ENCODE results near the gene AOPEP. TPM values are rescaled to one million over a fixed set of nuclear protein-coding genes. Genes with fewer than 3 reads are reported as not detected.

The AOPEP gene
- total and polyA plus RNA-seq, 9 of the 15 experiments (the other 6 are each of a cell fraction or from before 2014, with no cell fraction given): 4.5 to 19.3 (median 13.5) TPM

DNA sequence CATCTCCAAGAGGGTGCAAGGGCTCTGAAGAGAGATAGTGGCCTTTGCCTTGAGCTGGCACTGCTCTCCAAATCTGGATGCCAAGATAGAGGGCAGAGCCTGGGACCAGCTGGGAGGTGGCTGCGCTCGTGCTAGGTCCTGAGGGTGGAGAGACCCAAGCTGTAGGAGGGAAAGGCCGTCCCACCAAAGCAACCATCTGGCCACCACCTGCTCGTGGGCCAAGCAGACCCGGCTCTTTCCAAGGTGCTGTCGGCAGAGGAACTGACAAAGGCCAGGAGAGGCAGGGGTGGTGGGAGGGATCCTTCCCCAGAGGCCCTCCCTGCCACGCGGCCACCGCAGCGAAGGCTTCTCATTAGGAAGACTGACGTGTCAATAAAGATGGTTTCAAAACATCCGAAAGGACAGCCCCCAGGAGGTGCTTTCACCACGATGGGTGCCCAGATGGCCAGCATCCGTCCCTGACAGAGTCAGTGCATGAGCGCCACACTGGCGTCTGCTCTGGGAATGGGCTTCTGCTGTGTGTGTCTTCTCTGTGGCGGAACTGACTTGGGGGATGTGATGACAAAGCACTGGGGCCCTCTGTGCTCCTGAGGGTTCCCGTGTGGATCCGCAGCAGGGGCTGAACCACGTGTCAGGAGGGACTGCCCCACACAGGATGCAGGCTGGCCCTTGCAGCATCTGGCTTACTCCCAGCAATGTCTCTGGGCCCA, 377.5 kb downstream of the AOPEP start:
- no peak for DNase-seq (ENCODE audit: extremely low read depth in 1 of 4, low spot score in 3 of 4)
- Histone ChIP-seq H3K9me3 (replicated peaks; ENCODE audit: control insufficient read depth, insufficient read depth, low read depth, low read length) (no peaks in the 10 kb centered on the region), H3K27ac (ENCODE audit: extremely low read depth, low read depth, low read length) (no peak overlapping the region), H3K4me1 (replicated peaks in 1 of 2; ENCODE audit: control insufficient read depth in 2 of 2, insufficient read depth in 2 of 2, low read length in 2 of 2) (peaks cover 0 to 7% of the 10 kb centered on the region in 2 experiments; a peak in 1 of 5 replicates), H3K9ac (ENCODE audit: insufficient read depth in 1 of 2, low read depth in 2 of 2, low read length in 2 of 2) (no peak overlapping the region), H3K4me2 (ENCODE audit: insufficient read depth, low read length) (no peak overlapping the region), H4K20me1 (replicated peaks; ENCODE audit: control insufficient read depth, insufficient read depth, low read length) (no peaks in the 10 kb centered on the region), H3K4me3 (no peak overlapping the region), H3K79me2 (ENCODE audit: control insufficient read depth, insufficient read depth, low read length) (no peaks in the 10 kb centered on the region), H3K36me3 (ENCODE audit: control insufficient read depth, insufficient read depth, low read length) (peaks cover 18% of the 10 kb centered on the region; the same call in 1 of the 3 replicates), H3K9me1 (ENCODE audit: control insufficient read depth, insufficient read depth, low read length) (no peaks in the 10 kb centered on the region), H2AFZ (ENCODE audit: low read depth, low read length) (no peak overlapping the region), H3K27me3 (ENCODE audit: control insufficient read depth in 2 of 2, insufficient read depth in 2 of 2, low read length in 2 of 2) (no peaks in the 10 kb centered on the region)
- ATAC-seq: no peak
- POLR2A ChIA-PET: interaction anchor here (1.3 kb wide), 1 partner anchor 15 kb away, joined by 3 read pairs; no protein-coding TSS in a partner anchor
- 70% methylated on average over 17 of the region's 20 CpGs for WGBS (ENCODE audit: insufficient coverage, low coverage, missing lambda C conversion rate)
- TF ChIP-seq ZSCAN32 (CRISPR knock-in tag; IDR thresholded peaks at IDR 0.05) (no peak), SMAD4 (CRISPR knock-in tag; conservative IDR thresholded peaks at IDR 0.05) (no peak), BMI1 (IDR thresholded peaks at IDR 0.05; ENCODE audit: low read length) (no peak), RBM14 (IDR thresholded peaks at IDR 0.05; ENCODE audit: borderline replicate concordance, insufficient read depth, low read depth, low read length) (no peak), ZFPM2 (CRISPR knock-in tag; IDR thresholded peaks at IDR 0.05) (no peak), CBX8 (IDR thresholded peaks at IDR 0.05; ENCODE audit: borderline replicate concordance, extremely low read depth, low read depth, low read length, poor library complexity, severe bottlenecking) (no peak), EP400 (IDR thresholded peaks at IDR 0.05) (no peak), RBM17 (IDR thresholded peaks at IDR 0.05; ENCODE audit: borderline replicate concordance, low read depth, low read length) (no peak), TARDBP (IDR thresholded peaks at IDR 0.05) (no peak)
- in situ Hi-C loops (cut with MboI): no loop called here
- CTCF ChIA-PET (ENCODE audit: low intra/inter-chr PET ratio): no interaction called here
- intact Hi-C loops (cut with micrococcal nuclease): no loop called here
- BruUV-seq (replicated peaks): no TSS peak
- FAIRE-seq: no peak

Data from K562 (cell line).